Calu3 (cell line): ENCODE data around the gene NGEF. TPM values are rescaled to one million over a fixed set of nuclear protein-coding genes. Genes with fewer than 3 reads are reported as not detected.

Source experiments
- BruUV-seq: library from RNA; stranded (reverse); fragments of 400-500 nt; replicated peaks from 2 replicates; lab custom pipeline; 2021; lab: Mats Ljungman, UMichigan
- CTCF ChIA-PET: fragments of 300-600 bp; sonication (Branson Sonifier 250); formaldehyde crosslinking; loops from one replicate; lab custom pipeline; 2022; ENCODE audit warnings: antibody characterized with exemption; lab: Charles Lee
- DNase-seq: peaks from one replicate; pipeline ENCODE4 v3.0.0; 2022
- H3K27ac Mint-ChIP-seq: one replicate; pipeline ENCODE4 v1.8.0; 2022; ENCODE audit warnings: mixed read lengths; ENCODE audit not compliant: unreplicated experiment
- H3K27me3 Mint-ChIP-seq: one replicate; pipeline ENCODE4 v1.8.0; 2022; ENCODE audit warnings: mixed read lengths; ENCODE audit not compliant: unreplicated experiment
- H3K36me3 Mint-ChIP-seq: one replicate; pipeline ENCODE4 v1.8.0; 2022; ENCODE audit warnings: mild to moderate bottlenecking, moderate library complexity, mixed read lengths; ENCODE audit not compliant: insufficient read depth, unreplicated experiment
- H3K4me1 Mint-ChIP-seq: one replicate; pipeline ENCODE4 v1.8.0; 2022; ENCODE audit warnings: mild to moderate bottlenecking, low read depth, mixed read lengths; ENCODE audit not compliant: unreplicated experiment
- H3K4me3 Mint-ChIP-seq: one replicate; pipeline ENCODE4 v1.8.0; 2022; ENCODE audit warnings: mild to moderate bottlenecking, low read depth, moderate library complexity, mixed read lengths; ENCODE audit not compliant: unreplicated experiment
- H3K9me3 Mint-ChIP-seq: one replicate; pipeline ENCODE4 v1.8.0; 2022; ENCODE audit warnings: low read depth, mixed read lengths; ENCODE audit not compliant: unreplicated experiment
- intact Hi-C: fragments of 100-400 bp; cut with micrococcal nuclease; formaldehyde crosslinking; loops from one replicate; pipeline ENCODE4 v1.10.0; 2022; ENCODE audit not compliant: unreplicated experiment
- total RNA-seq: library from RNA; stranded (reverse); gene quantifications from 2 replicates; pipeline ENCODE4 v1.2.3, GENCODE V29; 2022
- TF ChIP-seq, protein P1 (sequence below): fragments of 200-600 bp; IDR thresholded peaks from one replicate; pipeline ENCODE4 v1.8.0; 2022; ENCODE audit warnings: antibody characterized with exemption; ENCODE audit not compliant: unreplicated experiment

The NGEF gene
- total RNA-seq, 1 experiment from 2014 or later, result 1.7 TPM

DNA sequence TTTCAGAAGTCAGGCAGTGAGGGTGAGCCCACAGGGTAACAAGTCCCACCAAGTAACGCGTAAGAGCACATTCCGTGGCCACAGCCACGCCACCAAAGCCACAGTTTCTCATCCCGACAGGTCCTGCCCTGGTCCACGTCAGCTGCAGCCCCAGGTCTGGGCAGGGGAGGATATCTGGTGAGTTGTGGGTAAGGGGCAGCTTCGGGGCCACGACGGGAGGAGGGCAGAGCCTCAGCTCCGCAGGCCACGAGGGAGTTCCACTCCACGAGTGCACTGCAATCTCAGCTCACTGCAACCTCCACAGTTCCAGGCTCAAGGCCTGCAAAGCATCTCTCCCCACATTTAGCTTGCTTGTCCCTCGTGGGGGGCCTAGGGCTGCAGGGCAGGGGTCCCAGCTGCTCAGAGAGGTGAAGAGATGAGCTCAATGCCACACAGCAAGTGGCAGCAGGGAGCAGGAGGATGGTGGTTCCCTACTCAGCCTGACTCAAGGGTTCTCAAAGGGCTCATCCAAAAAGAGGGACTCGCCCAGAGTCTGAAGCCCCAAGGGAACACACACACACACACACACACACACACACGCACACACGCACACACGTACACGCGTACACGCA, 130.4 kb downstream of the NGEF start:
- CTCF ChIA-PET, result no interaction called here
- no peak for DNase-seq
- H3K9me3 Mint-ChIP-seq, result no peaks in the 10 kb centered on the region
- no peaks in the 10 kb centered on the region for H3K27me3 Mint-ChIP-seq
- intact Hi-C loops, result no loop called here
- no peak overlapping the region for H3K27ac Mint-ChIP-seq
- H3K36me3 Mint-ChIP-seq, result peaks cover 11% of the 10 kb centered on the region
- no TSS peak for BruUV-seq
- no peak overlapping the region for H3K4me3 Mint-ChIP-seq
- TF ChIP-seq, protein P1, sequence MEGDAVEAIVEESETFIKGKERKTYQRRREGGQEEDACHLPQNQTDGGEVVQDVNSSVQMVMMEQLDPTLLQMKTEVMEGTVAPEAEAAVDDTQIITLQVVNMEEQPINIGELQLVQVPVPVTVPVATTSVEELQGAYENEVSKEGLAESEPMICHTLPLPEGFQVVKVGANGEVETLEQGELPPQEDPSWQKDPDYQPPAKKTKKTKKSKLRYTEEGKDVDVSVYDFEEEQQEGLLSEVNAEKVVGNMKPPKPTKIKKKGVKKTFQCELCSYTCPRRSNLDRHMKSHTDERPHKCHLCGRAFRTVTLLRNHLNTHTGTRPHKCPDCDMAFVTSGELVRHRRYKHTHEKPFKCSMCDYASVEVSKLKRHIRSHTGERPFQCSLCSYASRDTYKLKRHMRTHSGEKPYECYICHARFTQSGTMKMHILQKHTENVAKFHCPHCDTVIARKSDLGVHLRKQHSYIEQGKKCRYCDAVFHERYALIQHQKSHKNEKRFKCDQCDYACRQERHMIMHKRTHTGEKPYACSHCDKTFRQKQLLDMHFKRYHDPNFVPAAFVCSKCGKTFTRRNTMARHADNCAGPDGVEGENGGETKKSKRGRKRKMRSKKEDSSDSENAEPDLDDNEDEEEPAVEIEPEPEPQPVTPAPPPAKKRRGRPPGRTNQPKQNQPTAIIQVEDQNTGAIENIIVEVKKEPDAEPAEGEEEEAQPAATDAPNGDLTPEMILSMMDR, result no peak
- H3K4me1 Mint-ChIP-seq, result peaks cover 16% of the 10 kb centered on the region

DNA sequence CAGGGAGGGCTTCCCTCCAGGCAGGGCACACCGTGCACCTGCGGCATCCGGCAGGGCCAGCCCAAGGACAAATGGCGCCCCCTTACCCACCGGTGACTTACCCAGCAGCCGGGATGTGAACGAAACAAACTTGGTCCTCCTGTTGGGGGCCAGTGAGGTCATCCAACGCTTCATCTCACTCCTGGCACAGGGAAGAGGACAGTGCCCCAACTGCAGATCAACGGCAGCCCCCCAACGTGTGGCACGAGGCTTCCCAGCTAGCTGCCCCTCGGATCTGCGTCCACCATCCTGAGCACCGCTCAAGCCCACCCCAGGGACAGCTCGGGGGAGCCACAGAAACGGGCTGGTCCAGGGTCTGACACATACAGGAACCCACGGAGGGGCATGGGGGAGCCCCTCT, 131.0 kb downstream of the NGEF start:
- Mint-ChIP-seq H3K36me3 (peaks cover 16% of the 10 kb centered on the region), H3K9me3 (no peaks in the 10 kb centered on the region), H3K4me1 (peaks cover 16% of the 10 kb centered on the region), H3K4me3 (no peak overlapping the region), H3K27ac (no peak overlapping the region), H3K27me3 (no peaks in the 10 kb centered on the region)
- BruUV-seq, result no TSS peak
- TF ChIP-seq, protein P1, result no peak
- intact Hi-C loops, result no loop called here
- CTCF ChIA-PET, result no interaction called here
- DNase-seq, result no peak

DNA sequence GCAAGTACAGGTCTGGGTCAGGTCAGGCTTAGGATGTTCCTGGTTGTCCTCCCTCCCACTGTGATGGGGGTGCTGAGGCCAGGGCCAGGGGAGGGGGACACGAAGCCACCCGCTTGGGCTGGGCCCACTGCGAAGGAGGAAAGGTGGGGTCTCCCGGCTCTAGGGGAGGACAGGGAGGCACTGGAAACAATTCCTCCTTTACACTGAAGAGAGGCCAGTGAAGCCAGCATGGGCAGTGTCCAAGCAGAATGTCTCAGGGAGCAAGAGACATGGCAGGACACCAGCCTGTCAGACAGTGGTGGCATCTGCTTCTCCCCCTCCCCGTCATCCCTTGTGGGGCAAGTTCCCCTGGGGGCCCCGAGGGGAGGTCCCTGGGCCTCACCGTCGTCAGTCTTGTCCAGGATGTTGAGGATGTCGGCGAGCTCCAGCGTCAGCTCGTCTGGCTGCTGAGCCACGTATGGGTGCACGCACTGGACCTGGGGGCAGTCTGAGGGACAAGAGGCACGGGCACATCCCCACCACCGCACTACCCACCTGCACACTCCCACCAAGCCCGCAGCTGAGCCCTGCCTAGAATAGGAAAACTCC, 132.2 kb downstream of the NGEF start:
- no peak overlapping the region for H3K4me3 Mint-ChIP-seq
- TF ChIP-seq, protein P1, result no peak
- H3K27ac Mint-ChIP-seq, result no peak overlapping the region
- CTCF ChIA-PET, result interaction anchor here (0.6 kb wide), 1 partner anchor 1589 kb away, joined by 3 read pairs; no protein-coding TSS in a partner anchor
- peaks cover 9% of the 10 kb centered on the region for H3K4me1 Mint-ChIP-seq
- BruUV-seq, result no TSS peak
- no peaks in the 10 kb centered on the region for H3K27me3 Mint-ChIP-seq
- no peaks in the 10 kb centered on the region for H3K9me3 Mint-ChIP-seq
- DNase-seq, result no peak
- intact Hi-C loops, result no loop called here
- H3K36me3 Mint-ChIP-seq, result peaks cover 28% of the 10 kb centered on the region

DNA sequence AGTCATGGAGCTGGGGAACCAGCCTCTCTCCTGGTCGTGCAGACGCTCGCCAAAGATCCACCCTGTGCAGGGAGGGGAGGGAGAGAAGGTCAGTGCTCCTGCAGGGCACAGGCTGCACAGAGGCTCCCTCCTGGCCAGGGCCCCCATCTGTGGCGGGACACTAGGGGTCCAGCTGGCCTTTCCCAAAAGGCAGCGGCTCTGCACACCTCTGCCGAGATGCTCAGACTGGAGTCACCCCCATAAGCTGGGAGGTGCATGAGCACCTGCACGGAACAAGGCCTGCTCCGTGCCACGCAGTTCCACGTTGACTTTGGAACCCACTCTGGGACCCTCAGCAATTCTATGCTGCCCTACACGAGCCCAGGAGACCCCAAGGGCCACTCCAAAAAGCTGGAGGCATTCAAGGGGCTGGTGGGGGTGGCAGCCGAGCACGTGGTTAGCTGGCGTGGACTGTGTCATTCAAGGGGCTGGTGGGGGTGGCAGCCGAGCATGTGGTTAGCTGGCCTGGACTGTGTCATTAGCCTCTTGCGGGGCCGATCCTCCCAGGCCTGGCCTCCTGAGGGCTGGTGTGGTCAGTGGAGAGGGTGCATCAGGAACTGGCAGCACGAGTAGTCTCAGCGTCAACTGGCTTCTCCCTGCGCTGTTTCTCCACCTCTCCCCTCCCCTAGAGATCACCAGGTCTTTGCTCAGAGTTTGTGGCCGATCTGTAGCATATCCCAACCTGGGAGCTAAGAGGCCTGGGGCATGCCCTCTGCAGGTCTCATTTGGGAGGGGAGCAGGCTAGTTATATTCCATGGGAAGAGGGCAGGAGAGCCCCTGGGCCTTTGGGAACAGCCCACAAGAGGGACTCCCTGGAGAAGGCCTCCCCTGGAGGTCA, 133.2 kb downstream of the NGEF start:
- BruUV-seq, result no TSS peak
- Mint-ChIP-seq H3K4me3 (no peak overlapping the region), H3K27ac (no peak overlapping the region), H3K36me3 (peaks cover 30% of the 10 kb centered on the region), H3K9me3 (no peaks in the 10 kb centered on the region), H3K4me1 (peaks cover 6% of the 10 kb centered on the region), H3K27me3 (no peaks in the 10 kb centered on the region)
- CTCF ChIA-PET, result no interaction called here
- intact Hi-C loops, result no loop called here
- TF ChIP-seq, protein P1, result no peak
- DNase-seq, result no peak
